ENCODE measurements around the gene UQCC2.

UQCC2 gene

GRCh38 chr6:33671744-33672072, 39.8 kb downstream of the UQCC2 start:
- DNase-seq: no peak

- DNase-seq: no peak
Measured at GRCh38 chr6:33670971-33671743, 40.3 kb downstream of the UQCC2 start.

DNA sequence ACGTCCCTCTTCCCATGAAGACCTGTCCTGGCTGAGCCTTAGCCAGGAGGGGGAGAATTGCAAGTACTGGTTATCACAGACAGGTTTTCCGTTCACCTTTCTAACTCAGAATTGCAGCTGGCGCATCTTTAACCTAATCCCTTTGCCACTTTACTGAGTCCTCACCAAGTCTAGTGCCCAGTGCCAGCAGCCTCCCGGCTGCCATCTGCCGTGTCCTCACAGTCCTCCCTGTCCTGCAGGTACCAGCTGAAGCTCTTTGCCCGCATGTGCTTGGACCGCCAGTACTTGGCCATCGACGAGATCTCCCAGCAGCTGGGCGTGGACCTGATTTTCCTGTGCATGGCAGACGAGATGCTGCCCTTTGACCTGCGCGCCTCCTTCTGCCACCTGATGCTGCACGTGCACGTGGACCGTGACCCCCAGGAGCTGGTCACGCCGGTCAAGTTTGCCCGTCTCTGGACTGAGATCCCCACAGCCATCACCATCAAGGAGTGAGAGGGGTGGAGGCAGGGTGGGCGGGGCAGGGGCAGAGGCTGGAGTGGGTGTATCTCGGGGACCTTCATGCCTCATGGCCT, 41.3 kb downstream of the UQCC2 start:
- no peak for DNase-seq

- peak; percentile 68 for DNase-seq
Measured at GRCh38 chr6:33668914-33669313, 42.6 kb downstream of the UQCC2 start.

DNA sequence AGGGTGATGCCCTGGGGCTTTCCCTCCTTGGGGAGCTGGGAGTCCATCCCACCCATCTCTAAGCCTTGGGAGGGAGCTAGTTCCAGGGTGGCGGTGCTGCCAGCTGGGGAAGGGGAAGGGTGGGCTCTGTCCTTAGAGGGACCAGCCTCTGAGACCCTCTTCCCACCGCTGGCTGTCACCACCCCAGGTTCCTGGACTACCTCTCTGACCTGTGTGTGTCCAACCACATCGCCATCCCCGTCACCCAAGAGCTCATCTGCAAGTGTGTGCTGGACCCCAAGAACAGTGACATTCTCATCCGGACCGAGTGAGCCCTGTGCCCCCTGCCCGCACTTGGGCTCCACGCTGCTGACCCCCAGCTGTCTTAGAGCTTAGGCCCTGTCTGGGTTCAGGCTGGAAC, 43.2 kb downstream of the UQCC2 start:
- no peak for DNase-seq

DNA sequence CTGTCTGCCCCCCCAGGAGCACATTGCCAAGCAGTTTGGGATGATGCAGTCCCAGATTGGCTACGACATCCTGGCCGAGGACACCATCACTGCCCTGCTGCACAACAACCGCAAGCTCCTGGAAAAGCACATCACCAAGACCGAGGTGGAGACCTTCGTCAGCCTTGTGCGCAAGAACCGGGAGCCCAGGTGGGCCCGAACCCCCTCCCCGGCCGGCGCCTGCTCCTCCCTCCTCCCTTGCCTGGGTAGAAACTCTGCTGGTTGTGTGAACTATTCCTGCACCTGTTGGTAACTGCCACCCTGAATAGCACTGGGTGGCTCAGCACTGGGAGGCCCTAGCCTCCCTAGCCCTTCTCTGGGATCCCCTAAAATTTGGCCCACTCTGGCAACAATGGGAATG, 43.7 kb downstream of the UQCC2 start:
- DNase-seq: no peak

DNA sequence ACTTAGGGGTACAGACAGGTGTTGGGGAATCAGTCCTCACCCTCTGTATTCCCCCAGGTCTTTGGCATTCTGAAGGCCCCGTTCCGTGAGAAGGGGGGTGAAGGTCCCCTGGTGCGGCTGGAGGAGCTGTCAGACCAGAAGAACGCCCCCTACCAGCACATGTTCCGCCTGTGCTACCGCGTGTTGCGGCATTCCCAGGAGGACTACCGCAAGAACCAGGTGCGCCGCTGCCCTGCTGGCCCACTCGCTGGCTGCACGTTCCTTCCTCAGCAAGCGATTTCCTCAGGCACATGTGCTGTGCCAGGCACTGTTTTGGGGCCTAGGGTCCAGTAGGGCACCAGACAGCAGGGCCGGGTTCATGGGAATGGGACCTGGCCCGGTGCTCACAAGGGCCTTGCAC, 44.4 kb downstream of the UQCC2 start:
- DNase-seq: no peak

- DNase-seq: no peak
Measured at GRCh38 chr6:33665957-33666356, 45.5 kb downstream of the UQCC2 start.

DNA sequence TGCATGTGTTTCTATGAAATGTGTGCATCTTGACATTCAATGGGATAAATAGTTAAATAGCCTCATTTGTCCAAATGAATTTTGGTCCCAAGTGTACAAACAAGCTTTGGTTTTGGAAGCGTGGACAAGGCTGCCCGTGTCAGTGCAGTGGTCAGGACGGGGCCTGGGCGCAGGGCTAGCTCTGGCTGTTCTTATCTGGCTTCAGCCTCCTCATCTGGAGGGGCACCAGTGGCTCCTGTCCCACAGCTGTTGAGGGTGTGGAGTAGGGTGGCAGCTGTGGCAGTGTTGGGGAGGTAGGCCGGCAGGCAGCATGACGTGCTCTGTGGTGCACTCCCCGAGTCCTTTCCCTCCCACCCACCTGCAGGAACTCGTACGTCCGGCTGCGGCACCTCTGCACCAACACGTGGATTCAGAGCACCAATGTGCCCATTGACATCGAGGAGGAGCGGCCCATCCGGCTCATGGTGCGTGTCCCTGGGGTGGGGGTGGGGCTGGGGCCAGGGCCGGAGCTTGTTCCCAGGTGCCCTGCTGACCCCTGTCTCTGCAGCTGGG, 46.9 kb downstream of the UQCC2 start:
- DNase-seq: no peak

GRCh38 chr6:33663727-33664449, 47.6 kb downstream of the UQCC2 start:
- DNase-seq: no peak

DNA sequence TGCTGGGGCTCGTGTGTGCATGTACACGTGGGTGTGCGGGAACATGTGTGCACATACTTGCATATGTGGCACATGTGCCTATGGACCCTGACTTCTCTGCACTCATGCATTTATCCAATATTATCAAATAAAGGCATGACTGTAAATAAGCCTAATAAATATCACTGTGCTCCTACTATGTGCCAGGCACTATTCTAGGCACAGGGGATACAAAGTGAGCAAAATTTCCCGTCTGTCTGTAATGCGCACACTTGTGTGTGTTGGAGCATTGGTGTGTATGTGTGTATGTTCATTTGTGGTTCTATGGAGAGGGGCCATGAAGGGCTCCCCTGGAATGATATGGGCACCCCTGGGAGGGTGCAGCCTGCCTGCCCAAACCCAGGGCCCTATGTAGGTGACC, 48.5 kb downstream of the UQCC2 start:
- DNase-seq: no peak

- no peak for DNase-seq
Measured at GRCh38 chr6:33662318-33662717, 49.2 kb downstream of the UQCC2 start.

GRCh38 chr6:33661106-33661838, 50.2 kb downstream of the UQCC2 start:
- no peak for DNase-seq

- no peak for DNase-seq
Measured at GRCh38 chr6:33659986-33660385, 51.5 kb downstream of the UQCC2 start.

DNA sequence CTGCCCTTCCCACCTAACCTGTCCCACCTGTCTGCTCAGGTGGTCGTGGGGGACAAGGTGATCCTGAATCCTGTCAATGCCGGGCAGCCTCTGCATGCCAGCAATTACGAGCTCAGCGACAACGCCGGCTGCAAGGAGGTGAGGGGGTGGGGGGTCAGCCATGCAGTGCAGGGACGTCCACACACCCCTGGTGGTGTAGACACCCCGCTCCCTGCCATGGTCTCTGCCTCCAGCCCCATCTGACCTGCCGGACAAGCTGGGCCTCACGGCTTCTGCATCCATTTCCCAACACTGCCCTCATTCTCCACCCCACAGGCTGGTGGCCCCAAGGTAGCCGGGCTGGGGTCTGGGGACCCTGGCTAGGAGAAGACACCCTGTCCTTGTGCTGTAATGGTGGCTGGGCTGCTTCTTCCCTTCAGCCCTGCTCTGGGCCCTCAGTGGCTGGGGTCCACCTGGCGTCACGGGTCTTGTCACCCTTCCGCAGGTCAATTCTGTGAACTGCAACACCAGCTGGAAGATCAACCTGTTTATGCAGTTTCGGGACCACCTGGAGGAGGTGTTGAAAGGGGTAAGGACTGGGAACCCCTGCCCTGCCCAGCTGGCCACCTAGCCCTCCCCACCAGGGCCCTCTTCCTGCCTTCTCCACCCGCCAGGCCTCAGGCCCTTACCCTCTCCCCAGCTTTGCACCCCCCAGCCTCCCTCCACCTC, 52.4 kb downstream of the UQCC2 start:
- no peak for DNase-seq

DNA sequence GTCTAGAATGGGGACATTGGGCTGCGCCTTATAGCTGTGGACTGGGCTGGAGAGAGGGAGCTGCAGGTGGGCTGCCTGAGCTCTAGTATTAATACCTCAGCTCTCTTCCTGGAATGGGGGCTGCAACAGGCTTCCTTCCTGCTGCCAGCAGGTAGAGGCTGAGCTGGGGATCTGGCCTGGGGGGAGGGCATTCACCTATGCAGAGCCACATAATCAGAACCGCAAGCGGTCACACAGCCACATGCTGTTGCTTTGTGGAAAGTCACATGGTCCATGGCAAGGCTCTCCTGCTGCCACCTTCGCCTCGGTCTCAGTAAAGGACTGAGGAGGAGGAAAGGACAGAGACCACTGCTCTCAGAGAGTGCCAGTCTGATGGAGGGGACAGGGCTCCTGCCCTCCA, 54.7 kb downstream of the UQCC2 start:
- no peak for DNase-seq

DNA sequence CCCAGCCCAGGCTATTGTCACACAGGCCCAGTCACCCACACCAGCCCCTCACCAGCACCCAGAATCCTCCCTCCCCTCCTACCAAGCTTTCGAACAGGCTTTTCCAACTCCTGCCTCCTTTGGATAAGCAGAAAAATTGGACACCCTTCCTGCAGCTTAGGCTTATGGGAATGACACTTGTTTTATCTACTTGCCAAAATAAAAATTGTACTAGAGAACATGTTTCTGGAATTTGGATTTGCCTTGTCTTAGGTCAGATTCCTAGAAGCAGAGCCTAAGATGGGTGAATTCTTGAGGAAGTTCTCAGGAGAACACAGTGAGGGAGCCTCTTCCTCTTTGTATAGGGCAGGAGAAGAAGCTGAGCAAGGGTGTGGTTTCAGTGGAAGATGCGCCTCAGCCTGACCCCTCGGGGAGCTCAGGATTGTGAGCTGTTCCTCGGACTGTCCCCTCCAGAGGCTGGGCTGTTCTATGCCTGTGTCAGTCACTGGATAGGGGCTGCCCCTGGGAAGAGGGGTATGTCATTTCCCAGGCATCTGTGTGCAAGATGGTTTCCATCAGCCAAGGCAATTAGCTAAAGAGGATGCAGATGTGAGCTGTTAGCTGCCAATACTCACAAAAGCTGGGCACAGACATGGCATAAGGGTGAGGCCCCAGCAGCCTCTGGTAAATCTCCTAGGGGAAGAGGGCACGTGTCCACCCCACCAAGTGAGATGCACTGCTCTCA, 56.5 kb downstream of the UQCC2 start:
- DNase-seq: no peak

DNA sequence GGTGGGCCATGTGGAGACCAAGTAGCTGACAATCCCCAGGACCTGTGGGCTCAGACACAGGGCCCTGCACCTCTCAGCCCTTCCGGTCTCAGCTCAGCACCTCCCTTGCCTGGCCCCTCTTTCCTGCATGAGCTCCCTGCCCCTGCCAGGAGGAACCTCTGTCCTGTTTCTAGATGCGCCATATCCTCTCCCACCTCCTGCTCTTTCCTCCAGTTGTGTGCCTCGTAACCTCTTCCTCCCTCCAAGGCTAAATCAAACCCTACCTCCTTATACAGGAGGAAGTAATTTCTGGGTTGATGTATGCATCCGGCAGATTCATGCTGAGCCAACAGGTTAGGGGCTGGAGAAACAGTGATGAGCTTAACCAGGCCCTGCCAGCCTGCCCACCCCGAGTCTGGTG, 59.5 kb downstream of the UQCC2 start:
- no peak for DNase-seq

DNA sequence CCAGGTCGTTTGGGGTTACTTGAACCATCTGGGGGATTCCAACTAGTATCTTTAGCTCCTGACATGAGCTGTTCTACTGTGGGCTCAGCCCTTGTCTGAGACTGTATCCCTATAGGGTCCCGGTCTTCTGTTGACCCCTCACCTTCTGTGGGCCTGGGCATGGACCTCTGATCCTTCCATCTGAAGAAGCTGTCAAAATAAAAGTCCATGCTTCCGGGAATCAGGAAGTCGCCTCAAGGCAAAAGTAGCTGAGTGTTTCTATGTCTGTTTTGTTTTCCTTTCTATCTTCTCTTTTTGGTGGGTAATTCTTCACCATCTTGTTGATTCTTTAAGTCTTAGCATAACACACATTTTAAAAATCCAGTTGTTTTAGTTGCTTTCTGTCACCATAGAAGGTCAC, 60.1 kb downstream of the UQCC2 start:
- DNase-seq: no peak

All from CD4-positive, alpha-beta T cell treated with Interleukin-15 for 1 hour (primary cell).